ENCODE data around the gene ABTB1. TPM values are rescaled to one million over a fixed set of nuclear protein-coding genes. Genes with fewer than 3 reads are reported as not detected.

Gene ABTB1
- total RNA-seq, 1 donor from 2014 or later, result 14.9 TPM

DNA sequence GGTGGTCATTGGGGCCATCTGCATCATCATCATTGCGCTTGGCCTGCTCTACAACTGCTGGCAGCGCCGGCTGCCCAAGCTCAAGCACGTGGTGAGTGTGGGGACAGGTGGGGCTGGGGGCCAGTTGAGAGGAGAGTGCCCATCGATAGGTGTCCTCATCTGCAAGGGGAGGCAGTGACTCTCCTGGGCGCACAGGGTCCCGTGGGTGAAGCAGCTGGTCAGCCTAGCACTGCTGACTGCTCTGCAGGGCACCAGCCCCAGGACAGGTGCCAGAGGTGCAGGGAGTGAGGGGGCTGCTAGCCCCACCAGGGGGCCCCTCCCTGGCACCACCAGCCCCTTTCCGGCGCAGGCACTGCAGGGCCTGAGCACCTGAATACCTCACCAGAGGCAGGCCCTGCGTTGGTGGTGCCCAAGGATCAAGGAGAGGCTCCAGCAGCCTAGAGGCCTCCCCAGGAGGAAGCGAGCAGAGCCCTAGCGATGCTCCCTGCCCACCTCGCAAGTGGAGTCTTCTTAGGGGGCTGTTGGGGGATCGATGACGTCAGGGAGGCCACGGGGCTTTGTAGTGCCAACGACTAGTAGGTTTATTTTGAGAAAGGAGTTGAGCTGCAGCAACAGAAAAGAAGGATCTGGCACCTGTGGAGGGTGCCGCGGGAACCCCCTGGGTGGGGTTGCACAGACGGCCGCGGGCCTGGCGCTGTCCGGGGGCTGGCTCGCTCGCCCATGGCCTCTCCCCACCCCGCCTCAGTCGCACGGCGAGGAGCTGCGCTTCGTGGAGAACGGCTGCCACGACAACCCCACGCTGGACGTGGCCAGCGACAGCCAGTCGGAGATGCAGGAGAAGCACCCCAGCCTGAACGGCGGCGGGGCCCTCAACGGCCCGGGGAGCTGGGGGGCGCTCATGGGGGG lies 976 bp upstream of the ABTB1 start:
- TF ChIP-seq, protein P1, sequence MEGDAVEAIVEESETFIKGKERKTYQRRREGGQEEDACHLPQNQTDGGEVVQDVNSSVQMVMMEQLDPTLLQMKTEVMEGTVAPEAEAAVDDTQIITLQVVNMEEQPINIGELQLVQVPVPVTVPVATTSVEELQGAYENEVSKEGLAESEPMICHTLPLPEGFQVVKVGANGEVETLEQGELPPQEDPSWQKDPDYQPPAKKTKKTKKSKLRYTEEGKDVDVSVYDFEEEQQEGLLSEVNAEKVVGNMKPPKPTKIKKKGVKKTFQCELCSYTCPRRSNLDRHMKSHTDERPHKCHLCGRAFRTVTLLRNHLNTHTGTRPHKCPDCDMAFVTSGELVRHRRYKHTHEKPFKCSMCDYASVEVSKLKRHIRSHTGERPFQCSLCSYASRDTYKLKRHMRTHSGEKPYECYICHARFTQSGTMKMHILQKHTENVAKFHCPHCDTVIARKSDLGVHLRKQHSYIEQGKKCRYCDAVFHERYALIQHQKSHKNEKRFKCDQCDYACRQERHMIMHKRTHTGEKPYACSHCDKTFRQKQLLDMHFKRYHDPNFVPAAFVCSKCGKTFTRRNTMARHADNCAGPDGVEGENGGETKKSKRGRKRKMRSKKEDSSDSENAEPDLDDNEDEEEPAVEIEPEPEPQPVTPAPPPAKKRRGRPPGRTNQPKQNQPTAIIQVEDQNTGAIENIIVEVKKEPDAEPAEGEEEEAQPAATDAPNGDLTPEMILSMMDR (conservative IDR thresholded peaks at IDR 0.05; ENCODE audit: low read depth, low read length), result no peak
- no peak for DNase-seq (ENCODE audit: low read depth)
- peak overlapping the region; percentile 76 for H3K4me3 ChIP-seq (ENCODE audit: low read depth, low read length)

DNA sequence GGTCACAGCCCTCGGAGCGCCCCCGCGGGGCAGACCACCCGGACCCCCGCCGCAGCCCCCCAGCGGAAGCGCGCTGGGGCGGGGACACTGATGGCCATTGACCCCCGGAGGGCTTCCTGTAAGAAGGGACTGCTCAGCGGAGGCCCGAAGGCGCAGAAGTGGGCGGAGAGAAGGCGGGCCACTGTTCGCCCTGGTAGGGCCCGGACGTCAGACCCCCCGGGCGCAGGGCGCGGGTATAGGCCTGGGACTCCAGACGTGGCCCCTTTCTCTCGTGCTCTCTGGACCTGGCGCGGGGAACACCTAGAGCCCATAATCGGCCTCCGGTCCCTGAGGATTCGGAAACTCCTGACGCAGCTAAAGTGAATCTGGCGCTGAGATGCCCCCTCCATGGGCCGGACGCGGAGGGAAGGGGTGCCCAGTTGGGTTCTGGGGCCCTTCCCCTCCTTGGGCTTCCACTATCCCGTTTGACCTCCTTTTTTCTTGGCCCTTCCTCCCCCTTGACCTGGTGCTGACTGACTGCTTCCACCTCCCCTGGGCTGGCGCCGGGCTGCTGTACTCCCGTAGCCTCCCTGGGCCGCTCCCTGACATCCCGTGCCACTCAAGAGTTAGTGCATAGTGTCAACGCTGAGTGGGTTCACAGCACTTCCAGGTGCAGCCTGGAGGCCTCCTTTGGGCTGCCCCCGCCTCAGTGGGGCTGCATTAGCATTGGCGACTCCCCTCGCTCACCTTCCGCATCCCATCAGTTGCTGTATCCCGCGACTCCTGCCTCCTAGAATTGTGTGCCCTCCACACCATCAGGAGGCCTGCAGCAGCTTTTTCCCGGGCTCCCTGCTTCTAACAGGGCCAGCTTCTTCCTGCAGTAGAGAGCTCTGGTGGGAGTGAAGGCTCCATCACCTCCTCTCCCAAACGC lies 694 bp downstream of the ABTB1 start:
- TF ChIP-seq, protein P1 (conservative IDR thresholded peaks at IDR 0.05; ENCODE audit: low read depth, low read length), result no peak
- H3K4me3 ChIP-seq (ENCODE audit: low read depth, low read length), result peak overlapping the region; percentile 78
- DNase-seq (ENCODE audit: low read depth), result no peak

DNA sequence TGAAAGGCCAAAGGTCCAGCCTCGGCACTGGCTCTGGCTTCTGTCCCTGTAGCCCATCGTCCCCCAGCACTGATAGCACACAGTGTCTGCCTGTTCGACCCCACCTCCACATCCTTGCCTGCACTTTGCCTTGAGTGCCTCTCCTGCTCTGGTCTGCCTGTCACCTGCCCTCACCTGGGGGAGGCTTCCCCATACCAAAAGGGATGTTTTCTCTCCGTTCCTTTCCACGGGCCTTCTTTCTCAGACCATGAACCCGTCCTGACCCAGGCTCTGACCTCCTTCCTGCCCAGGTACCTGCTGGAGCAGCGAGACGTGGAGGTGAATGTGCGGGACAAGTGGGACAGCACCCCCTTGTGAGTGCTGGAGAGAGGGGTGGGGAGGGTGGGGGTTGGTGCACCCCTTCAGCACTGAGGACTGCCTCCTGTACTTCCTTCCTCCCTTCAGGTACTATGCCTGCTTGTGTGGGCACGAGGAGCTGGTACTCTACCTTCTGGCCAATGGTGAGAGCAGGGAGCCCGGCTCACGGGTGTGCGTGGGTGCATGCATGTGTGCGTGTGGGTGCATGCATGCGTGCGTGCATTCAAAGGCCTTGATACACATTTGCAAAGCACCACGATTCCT lies 1.5 kb downstream of the ABTB1 start:
- DNase-seq (ENCODE audit: low read depth), result no peak
- TF ChIP-seq, protein P1 (conservative IDR thresholded peaks at IDR 0.05; ENCODE audit: low read depth, low read length), result no peak
- H3K4me3 ChIP-seq (ENCODE audit: low read depth, low read length), result peak overlapping the region; percentile 78

DNA sequence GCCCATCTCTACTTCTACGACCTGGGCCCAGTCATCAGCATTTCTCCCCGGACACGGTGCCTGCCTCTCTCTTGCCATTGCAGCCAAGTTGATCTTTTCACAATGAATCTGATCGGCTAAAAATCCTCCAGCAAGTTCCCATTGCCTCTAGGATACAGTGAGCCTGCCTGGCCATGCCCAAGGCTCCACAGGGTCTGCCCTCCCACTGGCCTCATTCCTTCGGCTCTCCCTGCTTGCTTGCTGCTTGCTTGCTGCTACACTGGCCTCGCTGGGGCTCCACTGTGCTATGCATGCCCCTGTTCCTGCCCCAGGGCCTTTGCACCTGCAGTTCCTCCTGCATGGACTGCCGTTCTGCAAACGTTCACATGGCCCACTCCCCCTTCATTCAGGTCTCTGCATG lies 2.0 kb downstream of the ABTB1 start:
- TF ChIP-seq, protein P1 (conservative IDR thresholded peaks at IDR 0.05; ENCODE audit: low read depth, low read length), result no peak

DNA sequence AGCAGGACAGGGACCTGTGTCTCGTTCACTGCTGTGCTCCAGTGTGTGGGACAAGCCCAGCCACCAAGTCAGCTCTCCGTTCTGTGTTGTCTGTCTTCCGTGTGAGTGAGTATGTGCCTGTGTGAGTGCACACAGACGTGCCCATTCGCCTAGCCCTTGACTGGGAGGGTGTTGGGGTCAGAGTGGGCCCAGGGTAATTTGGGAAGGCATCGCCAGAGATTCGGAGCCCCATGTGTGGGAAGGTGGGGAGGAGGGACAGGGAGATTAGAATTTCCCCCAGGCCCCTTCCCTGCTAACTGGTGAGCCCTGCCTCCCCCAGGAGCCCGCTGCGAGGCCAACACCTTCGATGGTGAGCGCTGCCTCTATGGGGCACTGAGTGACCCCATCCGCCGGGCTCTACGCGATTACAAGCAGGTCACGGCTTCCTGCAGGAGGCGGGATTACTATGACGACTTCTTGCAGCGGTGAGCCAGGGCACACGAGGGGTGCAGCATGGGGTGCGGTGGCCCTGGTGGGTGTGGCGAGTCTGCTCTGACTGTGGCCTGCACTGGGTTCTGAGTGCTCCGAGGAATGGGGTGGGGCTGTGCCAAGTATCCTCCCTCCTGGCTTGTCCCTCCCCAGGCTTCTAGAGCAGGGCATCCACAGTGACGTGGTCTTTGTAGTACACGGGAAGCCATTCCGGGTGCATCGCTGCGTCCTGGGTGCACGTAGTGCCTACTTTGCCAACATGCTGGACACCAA lies 3.1 kb downstream of the ABTB1 start:
- DNase-seq (ENCODE audit: low read depth), result no peak
- H3K4me3 ChIP-seq (ENCODE audit: low read depth, low read length), result no peak overlapping the region
- TF ChIP-seq, protein P1 (conservative IDR thresholded peaks at IDR 0.05; ENCODE audit: low read depth, low read length), result no peak

More for the DNA sequence above, 2.0 kb downstream of the ABTB1 start:
- DNase-seq (ENCODE audit: low read depth), result no peak
- no peak overlapping the region for H3K4me3 ChIP-seq (ENCODE audit: low read depth, low read length)

DNA sequence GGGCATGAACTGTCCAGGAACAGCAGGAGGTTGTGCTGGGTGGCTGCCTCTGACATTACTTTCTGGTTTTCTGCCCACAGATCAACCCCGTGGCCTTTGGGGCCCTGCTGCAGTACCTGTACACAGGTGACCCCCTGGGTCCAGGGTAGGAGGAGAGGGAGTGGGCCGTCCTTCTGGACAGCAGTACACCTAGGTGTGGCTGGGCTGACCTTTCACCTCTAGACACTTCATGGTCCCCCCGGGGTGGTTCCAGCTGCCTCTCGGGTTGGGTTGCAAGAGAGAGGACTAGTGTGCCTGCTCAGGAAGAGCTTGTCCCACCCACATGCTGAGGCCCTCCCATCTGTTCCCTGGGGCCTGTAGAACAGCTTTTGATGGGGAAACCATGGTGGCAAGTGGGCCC lies 3.7 kb downstream of the ABTB1 start:
- TF ChIP-seq, protein P1 (conservative IDR thresholded peaks at IDR 0.05; ENCODE audit: low read depth, low read length), result no peak
- no peak for DNase-seq (ENCODE audit: low read depth)
- H3K4me3 ChIP-seq (ENCODE audit: low read depth, low read length), result no peak overlapping the region

Measured in epithelial cell of proximal tubule (primary cell).